Measurements from ENCODE around the gene TEX28.
"Not testable (repeated sequence)": the region's sequence is repeated elsewhere in the genome, so short reads cannot be mapped to it uniquely, and the experiment has no call there.

The TEX28 gene, protein sequence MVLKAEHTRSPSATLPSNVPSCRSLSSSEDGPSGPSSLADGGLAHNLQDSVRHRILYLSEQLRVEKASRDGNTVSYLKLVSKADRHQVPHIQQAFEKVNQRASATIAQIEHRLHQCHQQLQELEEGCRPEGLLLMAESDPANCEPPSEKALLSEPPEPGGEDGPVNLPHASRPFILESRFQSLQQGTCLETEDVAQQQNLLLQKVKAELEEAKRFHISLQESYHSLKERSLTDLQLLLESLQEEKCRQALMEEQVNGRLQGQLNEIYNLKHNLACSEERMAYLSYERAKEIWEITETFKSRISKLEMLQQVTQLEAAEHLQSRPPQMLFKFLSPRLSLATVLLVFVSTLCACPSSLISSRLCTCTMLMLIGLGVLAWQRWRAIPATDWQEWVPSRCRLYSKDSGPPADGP
- 0 reads per million in 18 experiments for total RNA-seq

- DNase-seq, result no peak
These were observed at the start of gene TEX28 for GRCh38 chrX:154294791-154295574. Gene TEX28, minus strand, starts transcription at chrX:154295124. Its CDS starts 3,007 bp downstream, at chrX:154292117.

DNA sequence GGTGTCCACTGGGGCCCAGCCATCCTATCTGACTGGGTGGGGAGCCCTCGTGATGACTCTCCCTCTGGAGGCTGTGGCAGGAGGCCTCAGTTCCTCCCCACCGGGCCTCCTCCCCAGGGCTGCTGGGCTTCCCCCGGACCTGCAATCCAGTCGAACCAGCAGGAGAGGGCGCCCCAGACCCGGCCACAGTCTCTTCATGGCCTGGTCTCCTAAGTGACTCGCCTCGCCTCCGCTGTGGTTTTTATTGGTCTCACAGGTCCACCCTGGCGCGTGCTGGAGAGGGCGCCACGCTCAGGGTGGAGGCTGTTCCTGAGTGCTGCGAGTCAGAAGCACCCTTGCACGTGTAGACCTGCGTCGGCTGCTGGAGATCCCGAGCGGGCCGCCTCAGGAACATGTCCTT is 48.7 kb upstream of the TEX28 start:
- not testable (repeated sequence) for DNase-seq

GRCh38 chrX:154343063-154343462 is 48.1 kb upstream of the TEX28 start:
- DNase-seq, result not testable (repeated sequence)

DNA sequence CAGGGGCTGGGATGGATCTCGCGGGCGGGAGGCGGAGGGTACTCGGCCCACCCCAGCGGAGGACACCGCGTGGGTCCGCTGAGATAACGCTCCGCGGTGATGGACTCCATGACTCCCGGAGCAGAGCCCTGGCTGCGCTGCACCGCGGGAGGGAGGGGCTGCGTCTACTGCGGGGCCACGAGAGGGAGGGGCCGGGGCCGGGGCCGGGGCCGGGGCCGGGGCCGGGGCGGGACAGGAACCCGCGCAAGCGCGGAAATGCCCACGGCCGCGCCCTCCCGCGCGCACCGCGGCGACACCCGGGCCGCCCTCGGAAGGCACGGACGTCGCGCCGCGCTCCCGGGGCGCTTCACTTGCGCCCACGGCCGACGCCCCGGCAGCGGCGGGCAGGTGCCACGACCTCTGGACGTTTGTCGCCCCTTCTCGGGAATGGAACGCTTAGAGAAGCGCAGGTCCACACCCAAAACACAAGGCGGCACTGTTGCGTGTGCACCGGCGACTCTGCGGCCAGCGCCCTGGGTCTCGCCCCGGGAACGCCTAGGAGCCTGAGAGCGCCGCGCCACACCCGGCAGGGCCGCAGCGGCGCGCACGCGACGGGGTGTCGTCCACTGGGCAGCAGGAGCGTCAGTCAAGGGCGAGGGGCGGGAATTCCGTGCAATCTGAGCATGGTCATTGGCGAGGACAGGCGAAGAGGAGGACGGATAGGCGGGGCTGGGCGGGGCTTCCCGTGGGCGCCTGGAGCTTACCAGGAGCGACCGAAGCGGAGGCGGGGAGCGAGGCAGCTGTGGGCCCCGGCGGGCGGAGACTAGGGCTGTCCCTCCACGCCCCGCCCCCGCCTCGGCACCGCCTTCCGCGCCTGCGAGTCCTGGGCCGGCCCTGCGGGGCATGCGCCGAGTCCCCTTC is 46.7 kb upstream of the TEX28 start:
- not testable (repeated sequence) for DNase-seq

DNA sequence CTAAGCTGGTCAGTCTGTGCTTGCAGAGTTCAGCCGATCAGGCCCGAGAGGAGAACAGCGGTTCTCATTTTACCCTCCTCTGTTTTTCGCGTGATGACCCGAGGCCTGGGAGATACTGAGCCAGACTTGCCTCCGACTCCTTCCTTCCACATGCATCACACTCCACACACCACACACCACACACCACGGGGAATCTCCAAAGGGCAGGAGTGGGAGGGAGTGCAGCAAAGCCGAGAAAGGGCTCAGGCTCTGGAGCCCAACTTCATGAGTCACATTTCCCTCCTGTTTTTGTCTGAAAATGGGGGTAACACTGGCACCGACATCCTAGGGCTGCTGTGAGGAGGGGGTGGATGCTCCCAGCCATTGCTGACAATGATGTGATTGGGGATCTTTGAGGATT is 39.6 kb upstream of the TEX28 start:
- DNase-seq, result peak in 1 of 2 donors; percentile 40

DNA sequence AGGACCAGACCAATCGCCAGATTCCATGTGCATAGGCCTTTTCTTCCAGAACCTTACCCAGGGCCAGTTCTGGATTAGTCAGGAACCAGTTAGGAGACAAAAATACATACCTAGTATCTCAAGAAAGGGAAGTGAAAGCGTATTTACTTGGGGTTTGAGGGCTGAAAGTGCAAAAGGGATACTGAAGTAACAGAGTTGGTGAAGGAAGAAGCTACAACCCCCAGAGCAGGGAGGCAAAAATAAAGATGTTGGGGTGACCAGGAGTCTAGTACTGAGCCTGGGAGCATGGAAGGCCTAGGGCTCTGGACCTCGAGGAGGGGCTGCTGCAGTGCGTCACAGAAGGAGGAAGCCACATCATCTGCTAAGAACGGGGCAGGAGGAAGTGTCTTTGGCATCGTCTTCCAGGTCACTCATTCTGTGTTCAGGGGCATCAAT is 38.9 kb upstream of the TEX28 start:
- DNase-seq, result peak; percentile 18 to 25

- DNase-seq, result no peak
These were observed 38.2 kb upstream of the TEX28 start for GRCh38 chrX:154333116-154333515.

DNA sequence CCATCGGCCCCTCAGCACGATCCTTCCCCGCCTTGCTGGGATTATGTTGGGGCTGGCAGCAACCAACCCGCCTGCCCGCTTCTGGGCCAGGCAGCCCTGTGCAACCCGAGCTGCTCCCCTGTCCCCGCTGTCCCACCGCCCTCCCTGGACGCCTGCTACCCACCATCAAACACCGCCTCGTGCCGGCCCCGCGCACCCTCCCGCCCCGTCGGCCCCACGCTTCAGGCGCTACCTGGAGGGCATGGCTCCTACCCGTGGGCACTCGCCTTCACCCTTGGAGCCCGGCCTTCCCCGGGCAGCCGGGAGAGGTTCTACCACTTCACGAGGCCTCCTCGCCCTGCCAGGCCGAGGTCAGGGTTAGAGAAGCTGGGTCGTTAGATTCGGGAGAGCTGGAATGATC is 37.6 kb upstream of the TEX28 start:
- no peak for DNase-seq

DNA sequence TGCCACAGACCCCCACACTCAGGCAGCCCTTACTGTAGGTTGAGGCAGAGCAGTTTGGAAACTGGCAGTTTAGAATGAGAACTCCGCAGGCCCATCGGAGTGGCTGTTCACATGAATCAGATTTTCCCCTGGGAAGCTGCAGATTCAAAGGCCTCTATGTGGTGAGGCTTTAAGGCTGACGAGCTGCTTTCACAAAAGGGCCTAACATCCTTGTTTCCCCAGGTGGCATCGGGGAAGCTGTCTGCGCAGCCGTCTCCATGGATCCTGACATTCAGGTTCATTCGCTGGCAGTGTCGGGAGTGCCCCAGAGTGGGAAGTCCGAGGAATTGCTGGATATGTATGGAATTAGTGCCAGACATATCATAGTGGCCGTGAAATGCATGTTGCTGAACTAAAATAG is 34.4 kb upstream of the TEX28 start:
- no peak for DNase-seq

- no peak for DNase-seq
These were observed 33.7 kb upstream of the TEX28 start for GRCh38 chrX:154328646-154329045.

DNA sequence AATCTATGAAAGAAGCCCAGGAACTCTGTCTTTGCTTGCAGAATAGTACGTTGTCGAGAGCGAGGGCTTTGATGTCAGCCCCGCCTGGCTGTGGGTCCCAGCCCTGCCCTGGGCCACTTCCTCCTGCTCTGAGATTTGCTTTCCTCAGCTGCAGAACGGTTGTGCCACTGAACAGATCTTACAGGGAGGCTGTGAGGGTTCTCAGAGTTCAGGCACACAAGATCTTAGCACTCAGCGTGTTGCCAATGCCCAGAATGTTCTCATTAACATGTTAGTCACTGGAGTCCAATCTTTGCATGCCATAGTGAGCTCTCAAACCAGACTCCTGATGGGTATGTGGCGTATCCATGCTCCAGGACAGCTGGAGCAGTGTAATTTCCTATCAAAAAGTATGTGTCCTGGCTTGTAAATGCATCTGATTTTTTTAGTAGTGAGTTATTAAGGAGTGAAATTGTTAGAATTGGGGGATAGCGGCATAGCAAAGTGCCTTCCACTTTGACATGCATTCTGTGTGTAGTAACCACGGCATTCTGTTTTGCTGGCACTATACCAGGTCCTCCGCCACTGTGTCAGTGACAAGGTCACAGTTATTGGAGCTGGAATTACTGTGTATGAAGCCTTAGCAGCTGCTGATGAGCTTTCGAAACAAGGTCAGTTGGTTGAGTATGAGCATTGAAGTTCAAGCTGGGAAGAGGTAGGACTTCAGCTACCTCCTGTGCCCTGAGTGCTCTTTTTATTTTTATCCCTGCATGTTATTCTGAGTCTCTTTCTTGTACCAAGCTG is 32.3 kb upstream of the TEX28 start:
- DNase-seq, result peak; percentile 22 to 24

- no peak for DNase-seq
These were observed 30.6 kb upstream of the TEX28 start for GRCh38 chrX:154325541-154325940.

DNA sequence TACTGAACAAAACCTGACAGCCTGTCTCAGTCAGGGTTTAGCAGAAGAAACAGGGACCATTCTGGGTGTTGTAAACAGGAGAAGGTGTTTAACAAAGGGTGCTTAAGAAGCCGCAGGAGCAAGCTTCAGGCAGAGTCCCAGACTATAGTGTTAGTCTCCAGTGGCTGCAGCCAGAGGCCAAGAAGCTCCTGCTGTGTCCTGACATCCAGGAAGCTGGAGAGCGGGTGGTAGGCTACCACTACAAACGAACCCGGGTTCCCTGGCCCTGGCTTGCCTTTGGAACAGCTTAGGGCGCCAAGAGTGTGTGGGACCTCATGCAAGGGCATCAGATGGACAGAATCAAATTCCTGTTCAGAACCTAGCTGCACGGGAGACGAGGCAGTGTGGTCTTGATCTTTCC is 28.6 kb upstream of the TEX28 start:
- DNase-seq, result no peak

DNA sequence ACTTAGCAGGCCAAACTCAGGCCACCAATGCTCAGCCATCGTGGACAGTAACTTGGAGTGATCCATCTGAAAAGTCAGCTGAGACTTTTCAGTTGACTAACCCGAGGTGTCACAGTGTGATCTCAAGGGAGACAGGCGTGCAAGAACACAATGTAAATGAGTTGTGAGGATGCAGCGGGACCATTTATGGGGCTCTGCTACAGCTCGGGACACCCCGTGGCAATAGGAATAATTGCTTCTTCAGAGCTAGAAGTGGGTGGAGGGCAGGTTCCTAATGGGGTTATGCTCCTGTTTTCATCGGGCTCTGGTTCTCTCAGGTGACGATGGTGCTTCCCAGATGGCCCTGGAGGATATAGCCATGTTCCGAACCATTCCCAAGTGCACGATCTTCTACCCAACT is 28.0 kb upstream of the TEX28 start:
- DNase-seq, result no peak

GRCh38 chrX:154321594-154321993 is 26.7 kb upstream of the TEX28 start:
- no peak for DNase-seq

GRCh38 chrX:154321152-154321551 is 26.2 kb upstream of the TEX28 start:
- DNase-seq, result no peak

DNA sequence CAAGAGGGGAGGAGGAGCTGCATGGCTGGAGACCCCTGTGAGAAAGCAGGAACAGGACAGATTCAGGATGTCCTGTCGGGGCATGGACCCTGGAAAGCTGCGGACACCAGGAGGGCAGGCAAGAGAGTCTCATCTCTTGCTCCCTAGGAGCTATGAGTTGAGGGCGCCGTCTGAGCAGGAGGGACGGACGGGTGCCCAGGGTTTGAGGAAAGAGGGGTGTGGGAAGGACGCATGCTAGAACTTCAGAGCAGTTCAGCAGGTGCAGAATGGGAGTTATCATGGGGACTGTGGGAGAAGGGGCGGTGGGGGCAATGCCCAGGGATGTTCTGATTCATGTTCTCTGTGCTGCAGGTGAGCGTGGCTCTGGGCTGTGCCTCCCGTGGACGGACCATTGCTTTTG is 25.5 kb upstream of the TEX28 start:
- no peak for DNase-seq

- DNase-seq, result peak in 1 of 2 donors; percentile 9
These were observed 22.6 kb upstream of the TEX28 start for GRCh38 chrX:154317391-154317995.

- no peak for DNase-seq
These were observed 20.5 kb upstream of the TEX28 start for GRCh38 chrX:154315416-154315815.

GRCh38 chrX:154313147-154313546 is 18.2 kb upstream of the TEX28 start:
- no peak for DNase-seq

- no peak for DNase-seq
These were observed 17.2 kb upstream of the TEX28 start for GRCh38 chrX:154312116-154312515.

Data from inflammatory macrophage (primary cell).